MM.1S (cell line): Measurements from ENCODE around the gene SIGLEC5.

Experiments
- DNase-seq: peaks from one replicate; pipeline ENCODE4 v3.0.0-alpha.2; 2015
- H2AFZ ChIP-seq: fragments of 300-600 bp; sonication (generic); 2 replicates; pipeline ENCODE4 v1.6.0; 2016; ENCODE audit warnings: antibody characterized with exemption, low read length
- H3F3A ChIP-seq: fragments of 300-600 bp; sonication (generic); 2 replicates; pipeline ENCODE4 v1.6.1; 2016; ENCODE audit warnings: mild to moderate bottlenecking, antibody characterized with exemption, low read length, moderate library complexity, mixed read lengths; ENCODE audit not compliant: insufficient read depth
- H3K27ac ChIP-seq: fragments of 300-600 bp; sonication (generic); 2 replicates; pipeline ENCODE4 v1.5.1; 2016; ENCODE audit warnings: mild to moderate bottlenecking, low read length
- H3K27me3 ChIP-seq: fragments of 300-600 bp; sonication (generic); replicated peaks from 2 replicates; pipeline ENCODE4 v1.6.0; 2016; ENCODE audit warnings: low read length; ENCODE audit not compliant: insufficient read depth
- H3K36me3 ChIP-seq: fragments of 300-600 bp; sonication (generic); replicated peaks from 2 replicates; pipeline ENCODE4 v1.6.1; 2016; ENCODE audit warnings: mild to moderate bottlenecking, low read length, mixed read lengths; ENCODE audit not compliant: insufficient read depth
- H3K4me1 ChIP-seq: fragments of 300-600 bp; sonication (generic); 2 replicates; pipeline ENCODE4 v1.6.1; 2016; ENCODE audit warnings: low read length, mixed read lengths
- H3K4me2 ChIP-seq: fragments of 300-600 bp; sonication (generic); 2 replicates; pipeline ENCODE4 v1.6.0; 2016; ENCODE audit warnings: low read depth, low read length
- H3K4me3 ChIP-seq: fragments of 300-600 bp; sonication (generic); 2 replicates; pipeline ENCODE4 v1.5.1; 2016; ENCODE audit warnings: low read length, mixed read lengths
- H3K79me2 ChIP-seq: fragments of 300-600 bp; sonication (generic); 2 replicates; pipeline ENCODE4 v1.6.1; 2016; ENCODE audit warnings: mixed run types, low read length, mixed read lengths
- H3K9ac ChIP-seq: fragments of 300-600 bp; sonication (generic); 2 replicates; pipeline ENCODE4 v1.6.1; 2016; ENCODE audit warnings: low read length, mixed read lengths
- H3K9me2 ChIP-seq: fragments of 300-600 bp; sonication (generic); replicated peaks from 2 replicates; pipeline ENCODE4 v1.6.1; 2016; ENCODE audit warnings: mild to moderate bottlenecking, low read length, mixed read lengths; ENCODE audit not compliant: insufficient read depth
- H3K9me3 ChIP-seq: fragments of 300-600 bp; sonication (generic); replicated peaks from 2 replicates; pipeline ENCODE4 v1.6.1; 2016; ENCODE audit warnings: mild to moderate bottlenecking, low read length, mixed read lengths; ENCODE audit not compliant: insufficient read depth
- H4K20me1 ChIP-seq: fragments of 300-600 bp; sonication (generic); 2 replicates; pipeline ENCODE4 v1.6.1; 2016; ENCODE audit warnings: mild to moderate bottlenecking, low read length, moderate library complexity, mixed read lengths; ENCODE audit not compliant: insufficient read depth
- EZH2 ChIP-seq: fragments of 300-600 bp; sonication (generic); optimal IDR thresholded peaks from 2 replicates; pipeline ENCODE3; 2017; ENCODE audit warnings: low read depth, mild to moderate bottlenecking, antibody characterized with exemption, low read length, mixed read lengths
- EZH2phosphoT487 ChIP-seq: fragments of 300-600 bp; sonication (generic); IDR thresholded peaks from 2 replicates; pipeline ENCODE4 v1.6.1; 2018; ENCODE audit warnings: antibody characterized with exemption, low read length
- TF ChIP-seq, protein P1 (sequence below): fragments of 300-600 bp; sonication (generic); IDR thresholded peaks from 2 replicates; pipeline ENCODE4 v1.5.1; 2016; ENCODE audit warnings: antibody characterized with exemption, low read length, mixed read lengths

SIGLEC5 gene

DNA sequence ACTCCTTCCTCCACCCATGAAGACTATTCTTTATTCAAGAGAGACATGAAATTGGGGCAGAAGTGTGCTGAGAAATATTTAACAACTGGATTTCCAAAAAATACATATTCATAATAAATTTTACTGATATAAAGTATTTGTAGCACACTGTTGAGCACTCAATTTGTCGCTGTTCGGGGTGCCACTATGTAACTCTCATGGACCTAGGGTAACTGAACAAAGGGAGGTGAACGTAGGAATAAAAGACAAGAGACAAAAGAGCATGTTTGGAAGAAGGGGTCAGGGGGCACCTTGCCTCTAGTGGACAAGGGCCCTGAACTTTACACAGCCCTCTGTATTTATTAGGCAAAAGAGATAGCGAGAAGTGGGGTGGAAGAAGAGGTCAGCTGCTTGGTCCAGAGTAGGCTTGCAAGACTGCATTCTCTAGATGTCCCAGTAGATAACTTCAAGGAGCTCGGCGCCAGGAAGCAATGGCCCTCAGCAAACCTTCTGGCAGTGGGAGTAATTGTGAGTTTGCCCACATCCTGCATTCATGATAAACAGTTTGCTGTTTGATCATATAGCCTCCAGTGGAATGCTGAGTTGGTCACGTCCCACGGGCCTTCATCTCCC lies 63.6 kb downstream of the SIGLEC5 start:
- Histone ChIP-seq H3K27me3 (no peaks in the 10 kb centered on the region), H3K4me3 (no peak overlapping the region), H3K4me1 (no peaks in the 10 kb centered on the region), H3K9me3 (no peaks in the 10 kb centered on the region), H3K4me2 (no peak overlapping the region), H3K9ac (no peak overlapping the region), H2AFZ (no peak overlapping the region), H4K20me1 (no peaks in the 10 kb centered on the region), H3F3A (no peaks in the 10 kb centered on the region), H3K79me2 (no peaks in the 10 kb centered on the region), H3K9me2 (no peaks in the 10 kb centered on the region), H3K27ac (no peak overlapping the region), H3K36me3 (no peaks in the 10 kb centered on the region)
- DNase-seq: no peak
- TF ChIP-seq EZH2phosphoT487: no peak
- TF ChIP-seq, protein P1, sequence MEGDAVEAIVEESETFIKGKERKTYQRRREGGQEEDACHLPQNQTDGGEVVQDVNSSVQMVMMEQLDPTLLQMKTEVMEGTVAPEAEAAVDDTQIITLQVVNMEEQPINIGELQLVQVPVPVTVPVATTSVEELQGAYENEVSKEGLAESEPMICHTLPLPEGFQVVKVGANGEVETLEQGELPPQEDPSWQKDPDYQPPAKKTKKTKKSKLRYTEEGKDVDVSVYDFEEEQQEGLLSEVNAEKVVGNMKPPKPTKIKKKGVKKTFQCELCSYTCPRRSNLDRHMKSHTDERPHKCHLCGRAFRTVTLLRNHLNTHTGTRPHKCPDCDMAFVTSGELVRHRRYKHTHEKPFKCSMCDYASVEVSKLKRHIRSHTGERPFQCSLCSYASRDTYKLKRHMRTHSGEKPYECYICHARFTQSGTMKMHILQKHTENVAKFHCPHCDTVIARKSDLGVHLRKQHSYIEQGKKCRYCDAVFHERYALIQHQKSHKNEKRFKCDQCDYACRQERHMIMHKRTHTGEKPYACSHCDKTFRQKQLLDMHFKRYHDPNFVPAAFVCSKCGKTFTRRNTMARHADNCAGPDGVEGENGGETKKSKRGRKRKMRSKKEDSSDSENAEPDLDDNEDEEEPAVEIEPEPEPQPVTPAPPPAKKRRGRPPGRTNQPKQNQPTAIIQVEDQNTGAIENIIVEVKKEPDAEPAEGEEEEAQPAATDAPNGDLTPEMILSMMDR: no peak
- no peak for TF ChIP-seq EZH2

GRCh38 chr19:51565583-51565982 lies 64.6 kb downstream of the SIGLEC5 start:
- Histone ChIP-seq H3K4me1 (no peaks in the 10 kb centered on the region), H3K9ac (no peak overlapping the region), H3K4me3 (no peak overlapping the region), H2AFZ (no peak overlapping the region), H3K9me3 (no peaks in the 10 kb centered on the region), H3K36me3 (no peaks in the 10 kb centered on the region), H3K27me3 (no peaks in the 10 kb centered on the region), H4K20me1 (no peaks in the 10 kb centered on the region), H3K9me2 (no peaks in the 10 kb centered on the region), H3F3A (no peaks in the 10 kb centered on the region), H3K4me2 (no peak overlapping the region), H3K79me2 (no peaks in the 10 kb centered on the region), H3K27ac (no peak overlapping the region)
- DNase-seq: no peak
- TF ChIP-seq EZH2 (no peak), EZH2phosphoT487 (no peak)
- TF ChIP-seq, protein P1: no peak

GRCh38 chr19:51564791-51565190 lies 65.4 kb downstream of the SIGLEC5 start:
- Histone ChIP-seq H3K9ac (no peak overlapping the region), H3K27me3 (no peaks in the 10 kb centered on the region), H2AFZ (no peak overlapping the region), H3K36me3 (no peaks in the 10 kb centered on the region), H3K9me3 (no peaks in the 10 kb centered on the region), H3K27ac (no peak overlapping the region), H3K4me2 (no peak overlapping the region), H3K4me1 (no peaks in the 10 kb centered on the region), H4K20me1 (no peaks in the 10 kb centered on the region), H3K9me2 (no peaks in the 10 kb centered on the region), H3K79me2 (no peaks in the 10 kb centered on the region), H3K4me3 (no peak overlapping the region), H3F3A (no peaks in the 10 kb centered on the region)
- TF ChIP-seq, protein P1: no peak
- TF ChIP-seq EZH2 (no peak), EZH2phosphoT487 (no peak)
- no peak for DNase-seq
